Measurements from ENCODE around the gene VSIG10L.

DNA sequence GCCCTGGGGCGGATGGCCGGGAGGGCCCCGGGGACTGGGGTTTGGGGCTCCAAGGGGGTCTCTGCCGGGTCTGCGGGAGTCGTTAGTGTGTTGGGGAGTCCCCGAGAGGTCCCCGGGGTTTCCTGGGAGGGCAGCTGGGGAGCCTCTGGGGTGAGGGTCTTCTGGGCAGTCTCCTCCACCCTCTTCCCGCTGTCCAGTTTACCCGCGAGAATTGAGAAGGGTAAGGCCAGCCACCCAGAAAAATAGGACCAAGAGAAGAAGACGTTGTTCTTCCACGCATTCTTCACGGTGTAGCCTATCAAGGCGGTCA is 25.3 kb upstream of the VSIG10L start:
- TF ChIP-seq, protein P1, sequence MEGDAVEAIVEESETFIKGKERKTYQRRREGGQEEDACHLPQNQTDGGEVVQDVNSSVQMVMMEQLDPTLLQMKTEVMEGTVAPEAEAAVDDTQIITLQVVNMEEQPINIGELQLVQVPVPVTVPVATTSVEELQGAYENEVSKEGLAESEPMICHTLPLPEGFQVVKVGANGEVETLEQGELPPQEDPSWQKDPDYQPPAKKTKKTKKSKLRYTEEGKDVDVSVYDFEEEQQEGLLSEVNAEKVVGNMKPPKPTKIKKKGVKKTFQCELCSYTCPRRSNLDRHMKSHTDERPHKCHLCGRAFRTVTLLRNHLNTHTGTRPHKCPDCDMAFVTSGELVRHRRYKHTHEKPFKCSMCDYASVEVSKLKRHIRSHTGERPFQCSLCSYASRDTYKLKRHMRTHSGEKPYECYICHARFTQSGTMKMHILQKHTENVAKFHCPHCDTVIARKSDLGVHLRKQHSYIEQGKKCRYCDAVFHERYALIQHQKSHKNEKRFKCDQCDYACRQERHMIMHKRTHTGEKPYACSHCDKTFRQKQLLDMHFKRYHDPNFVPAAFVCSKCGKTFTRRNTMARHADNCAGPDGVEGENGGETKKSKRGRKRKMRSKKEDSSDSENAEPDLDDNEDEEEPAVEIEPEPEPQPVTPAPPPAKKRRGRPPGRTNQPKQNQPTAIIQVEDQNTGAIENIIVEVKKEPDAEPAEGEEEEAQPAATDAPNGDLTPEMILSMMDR (IDR thresholded peaks at IDR 0.05): peak in 1 of 4 experiments; percentile 4
- TF ChIP-seq POLR2A (IDR thresholded peaks at IDR 0.05): peak; percentile 92 to 95
